ENCODE results near the gene PON2. TPM values are rescaled to one million over a fixed set of nuclear protein-coding genes. Genes with fewer than 3 reads are reported as not detected.
"Not testable (repeated sequence)": the region's sequence is repeated elsewhere in the genome, so short reads cannot be mapped to it uniquely, and the experiment has no call there.

Gene PON2
- total RNA-seq, 4 donors from 2014 or later, result 90.2 to 187 (median 117) TPM

DNA sequence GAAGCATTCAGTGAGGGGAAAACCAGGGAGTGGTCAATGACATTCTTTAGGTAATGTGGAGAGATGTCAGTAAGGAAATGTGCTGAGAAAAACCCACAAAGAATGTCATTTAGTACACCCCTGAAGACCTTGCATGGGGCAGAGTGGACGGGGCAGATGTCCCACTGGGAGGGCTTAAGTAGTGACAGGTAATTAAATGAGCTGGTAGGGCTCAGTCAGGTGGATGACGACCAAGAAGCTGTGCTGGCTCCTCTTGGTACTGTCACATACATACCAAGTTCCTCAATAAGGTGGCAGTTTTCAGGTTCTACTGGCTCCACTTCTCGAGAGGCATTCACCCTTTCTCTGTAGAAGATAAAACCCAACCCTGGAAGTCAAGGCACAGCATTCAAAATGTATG is 40.5 kb downstream of the PON2 start:
- WGBS, result 90% methylated on average over 3 of the region's 3 CpGs
- no peak for DNase-seq (ENCODE audit: low spot score in 2 of 2)
- Histone ChIP-seq H3K27ac (no peak overlapping the region), H3K4me1 (peaks cover 12% of the 10 kb centered on the region), H3K9me3 (no peaks in the 10 kb centered on the region), H3K4me3 (no peak overlapping the region), H3K27me3 (no peaks in the 10 kb centered on the region), H3K36me3 (no peaks in the 10 kb centered on the region)
- no peak for TF ChIP-seq POLR2AphosphoS5 (IDR thresholded peaks at IDR 0.05)

GRCh38 chr7:95391761-95392160 is 43.1 kb downstream of the PON2 start:
- 63% methylated on average over 2 of the region's 2 CpGs for WGBS

DNA sequence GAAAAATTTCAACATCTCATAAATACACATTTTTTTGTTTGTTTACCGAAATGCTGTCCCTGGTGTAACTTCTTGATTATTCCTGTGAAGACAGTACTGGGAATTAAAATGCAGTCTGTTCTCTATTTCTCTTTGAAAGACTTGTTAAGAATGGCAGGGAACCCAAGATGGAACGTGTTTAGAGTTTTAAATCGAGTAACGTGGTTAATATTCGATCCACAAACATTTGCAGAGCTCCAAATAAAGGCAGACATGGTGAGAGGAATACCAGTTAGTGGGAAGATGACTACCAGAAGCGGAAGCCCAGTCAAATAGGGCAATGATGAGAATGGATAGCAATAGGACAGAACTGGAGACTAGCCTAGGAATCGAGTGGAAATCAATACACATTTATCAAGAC is 45.3 kb downstream of the PON2 start:
- Histone ChIP-seq H3K9me3 (no peaks in the 10 kb centered on the region), H3K27me3 (no peaks in the 10 kb centered on the region), H3K27ac (no peak overlapping the region), H3K4me3 (no peak overlapping the region), H3K4me1 (no peaks in the 10 kb centered on the region), H3K36me3 (no peaks in the 10 kb centered on the region)
- DNase-seq (ENCODE audit: low spot score in 2 of 2), result no peak
- no peak for TF ChIP-seq POLR2A (IDR thresholded peaks at IDR 0.05)
- TF ChIP-seq POLR2AphosphoS5 (IDR thresholded peaks at IDR 0.05), result no peak
- TF ChIP-seq EP300 (IDR thresholded peaks at IDR 0.05), result no peak
- TF ChIP-seq, protein P1, sequence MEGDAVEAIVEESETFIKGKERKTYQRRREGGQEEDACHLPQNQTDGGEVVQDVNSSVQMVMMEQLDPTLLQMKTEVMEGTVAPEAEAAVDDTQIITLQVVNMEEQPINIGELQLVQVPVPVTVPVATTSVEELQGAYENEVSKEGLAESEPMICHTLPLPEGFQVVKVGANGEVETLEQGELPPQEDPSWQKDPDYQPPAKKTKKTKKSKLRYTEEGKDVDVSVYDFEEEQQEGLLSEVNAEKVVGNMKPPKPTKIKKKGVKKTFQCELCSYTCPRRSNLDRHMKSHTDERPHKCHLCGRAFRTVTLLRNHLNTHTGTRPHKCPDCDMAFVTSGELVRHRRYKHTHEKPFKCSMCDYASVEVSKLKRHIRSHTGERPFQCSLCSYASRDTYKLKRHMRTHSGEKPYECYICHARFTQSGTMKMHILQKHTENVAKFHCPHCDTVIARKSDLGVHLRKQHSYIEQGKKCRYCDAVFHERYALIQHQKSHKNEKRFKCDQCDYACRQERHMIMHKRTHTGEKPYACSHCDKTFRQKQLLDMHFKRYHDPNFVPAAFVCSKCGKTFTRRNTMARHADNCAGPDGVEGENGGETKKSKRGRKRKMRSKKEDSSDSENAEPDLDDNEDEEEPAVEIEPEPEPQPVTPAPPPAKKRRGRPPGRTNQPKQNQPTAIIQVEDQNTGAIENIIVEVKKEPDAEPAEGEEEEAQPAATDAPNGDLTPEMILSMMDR (IDR thresholded peaks at IDR 0.05), result no peak
- WGBS, result 96% methylated on average over 7 of the region's 7 CpGs

More at GRCh38 chr7:95391761-95392160, 43.1 kb downstream of the PON2 start:
- no peak overlapping the region for H3K4me3 ChIP-seq
- peaks cover 6% of the 10 kb centered on the region for H3K4me1 ChIP-seq
- H3K27ac ChIP-seq, result no peak overlapping the region
- H3K27me3 ChIP-seq, result no peaks in the 10 kb centered on the region
- no peak for TF ChIP-seq POLR2A (IDR thresholded peaks at IDR 0.05)
- TF ChIP-seq POLR2AphosphoS5 (IDR thresholded peaks at IDR 0.05), result no peak
- TF ChIP-seq EP300 (IDR thresholded peaks at IDR 0.05), result no peak
- TF ChIP-seq, protein P1 (IDR thresholded peaks at IDR 0.05), result no peak
- no peak for DNase-seq (ENCODE audit: low spot score in 2 of 2)
- no peaks in the 10 kb centered on the region for H3K36me3 ChIP-seq
- H3K9me3 ChIP-seq, result no peaks in the 10 kb centered on the region

DNA sequence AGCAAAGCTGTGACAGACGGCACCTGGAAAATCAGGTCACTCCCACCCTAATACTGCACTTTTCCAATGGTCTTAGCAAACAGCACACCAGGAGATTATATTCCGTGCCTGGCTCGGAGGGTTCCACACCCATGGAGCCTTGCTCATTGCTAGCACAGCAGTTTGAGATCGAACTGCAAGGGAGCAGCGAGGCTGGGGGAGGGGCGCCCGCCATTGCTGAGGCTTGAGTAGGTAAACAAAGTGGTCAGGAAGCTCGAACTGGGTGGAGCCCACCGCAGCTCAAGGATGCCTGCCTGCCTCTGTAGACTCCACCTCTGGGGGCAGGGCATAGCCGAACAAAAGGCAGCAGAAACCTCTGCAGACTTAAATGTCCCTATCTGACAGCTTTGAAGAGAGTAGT is 55.4 kb downstream of the PON2 start:
- whole genome bisulfite sequencing, result 89% methylated on average over 3 of the region's 10 CpGs
- not testable (repeated sequence) for H3K9me3 ChIP-seq; H3K27ac ChIP-seq; DNase-seq (ENCODE audit: low spot score in 2 of 2); H3K27me3 ChIP-seq; H3K36me3 ChIP-seq; H3K4me1 ChIP-seq; H3K4me3 ChIP-seq

GRCh38 chr7:95376632-95377400 is 58.0 kb downstream of the PON2 start:
- Histone ChIP-seq H3K9me3 (peaks cover 4% of the 10 kb centered on the region), H3K4me1 (no peaks in the 10 kb centered on the region), H3K4me3 (no peak overlapping the region), H3K27ac (no peak overlapping the region), H3K36me3 (no peaks in the 10 kb centered on the region), H3K27me3 (no peaks in the 10 kb centered on the region)
- DNase-seq (ENCODE audit: low spot score in 2 of 2), result no peak
- TF ChIP-seq EP300 (IDR thresholded peaks at IDR 0.05) (no peak), POLR2AphosphoS5 (IDR thresholded peaks at IDR 0.05) (no peak), POLR2A (IDR thresholded peaks at IDR 0.05) (no peak)
- TF ChIP-seq, protein P1 (IDR thresholded peaks at IDR 0.05), result no peak
- 86% methylated on average over 4 of the region's 18 CpGs for WGBS

- Histone ChIP-seq H3K36me3 (no peaks in the 10 kb centered on the region), H3K9me3 (peaks cover 4% of the 10 kb centered on the region), H3K4me1 (no peaks in the 10 kb centered on the region), H3K4me3 (no peak overlapping the region), H3K27ac (no peak overlapping the region), H3K27me3 (no peaks in the 10 kb centered on the region)
- WGBS, result 75% methylated on average over 2 of the region's 2 CpGs
- no peak for DNase-seq (ENCODE audit: low spot score in 2 of 2)
- TF ChIP-seq POLR2A (IDR thresholded peaks at IDR 0.05) (no peak), EP300 (IDR thresholded peaks at IDR 0.05) (no peak), POLR2AphosphoS5 (IDR thresholded peaks at IDR 0.05) (no peak)
- TF ChIP-seq, protein P1 (IDR thresholded peaks at IDR 0.05), result no peak
Observed at GRCh38 chr7:95375591-95376257, 59.1 kb downstream of the PON2 start.
